GM19240 (cell line): ENCODE measurements around the gene FAM13B.
"Not testable (repeated sequence)": the region's sequence is repeated elsewhere in the genome, so short reads cannot be mapped to it uniquely, and the experiment has no call there.

Experiments used
- DNase-seq: peaks from one replicate; pipeline ENCODE4 v3.0.0; 2011; ENCODE audit warnings: low spot score; ENCODE audit not compliant: insufficient read length

Gene FAM13B

DNA sequence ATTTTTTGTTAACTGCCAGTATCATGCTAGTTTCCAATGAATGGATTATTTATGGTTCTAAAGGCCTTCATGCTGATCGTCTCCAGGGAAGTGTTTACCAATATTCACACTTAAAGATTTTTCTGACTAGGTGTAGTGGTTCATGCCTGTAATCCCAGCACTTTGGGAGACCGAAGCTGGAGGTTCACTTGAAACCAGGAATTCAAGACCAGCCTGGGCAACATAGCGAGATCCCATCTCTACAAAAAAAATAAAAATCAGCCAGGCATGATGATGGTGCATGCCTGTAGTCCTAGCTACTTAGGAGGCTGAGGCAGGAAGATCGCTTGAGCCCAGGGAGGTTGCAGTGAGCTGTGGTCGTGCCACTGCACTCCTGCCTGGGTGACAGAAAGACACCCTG is 43.5 kb downstream of the FAM13B start:
- no peak for DNase-seq

DNA sequence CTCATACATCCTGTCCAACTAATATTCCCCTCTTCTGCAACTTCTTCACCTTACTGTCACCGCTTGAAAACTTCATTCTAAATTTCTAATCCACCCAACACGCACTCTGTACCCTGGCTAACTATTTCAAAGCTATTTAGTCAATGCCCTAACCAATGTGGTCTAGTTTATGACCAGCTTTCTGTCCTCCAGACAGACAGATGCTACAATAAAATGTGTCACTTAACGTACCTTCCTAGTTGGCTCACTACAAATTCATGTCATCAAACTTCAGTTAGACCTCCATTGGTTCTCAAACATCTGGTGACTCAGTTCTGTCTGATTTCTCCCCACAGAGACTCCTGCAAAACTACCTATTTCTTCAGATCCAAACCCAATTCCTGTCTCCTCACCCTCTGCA is 57.7 kb downstream of the FAM13B start:
- no peak for DNase-seq

DNA sequence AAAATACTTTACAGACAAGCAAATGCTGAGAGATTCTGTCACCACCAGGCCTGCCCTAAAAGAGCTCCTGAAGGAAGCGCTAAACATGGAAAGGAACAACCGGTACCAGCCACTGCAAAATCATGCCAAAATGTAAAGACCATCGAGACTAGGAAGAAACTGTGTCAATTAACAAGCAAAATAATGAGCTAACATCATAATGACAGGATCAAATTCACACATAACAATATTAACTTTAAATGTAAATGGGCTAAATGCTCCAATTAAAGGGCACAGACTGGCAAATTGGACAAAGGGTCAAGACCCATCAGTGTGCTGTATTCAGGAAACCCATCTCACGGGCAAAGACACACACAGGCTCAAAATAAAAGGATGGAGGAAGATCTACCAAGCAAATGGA is 62.5 kb downstream of the FAM13B start:
- not testable (repeated sequence) for DNase-seq

DNA sequence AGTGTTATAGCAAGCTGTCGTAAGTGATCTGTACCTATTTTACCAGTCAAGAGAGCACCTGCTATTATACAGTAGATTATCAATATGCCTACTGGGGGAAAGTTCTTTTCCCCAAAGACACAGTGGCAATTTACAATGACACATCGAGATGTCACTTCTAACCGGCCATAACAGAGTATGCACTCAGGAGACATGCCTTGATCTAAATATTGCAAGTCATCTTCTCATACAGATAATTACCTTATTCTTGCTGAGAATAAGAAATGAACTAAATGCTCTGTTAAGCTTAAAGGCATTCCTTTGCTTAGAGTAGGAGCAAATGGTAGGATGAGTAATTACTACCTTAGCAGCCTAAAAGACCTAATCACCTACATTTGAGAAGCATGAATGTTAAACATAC is 72.1 kb downstream of the FAM13B start:
- DNase-seq = no peak

DNA sequence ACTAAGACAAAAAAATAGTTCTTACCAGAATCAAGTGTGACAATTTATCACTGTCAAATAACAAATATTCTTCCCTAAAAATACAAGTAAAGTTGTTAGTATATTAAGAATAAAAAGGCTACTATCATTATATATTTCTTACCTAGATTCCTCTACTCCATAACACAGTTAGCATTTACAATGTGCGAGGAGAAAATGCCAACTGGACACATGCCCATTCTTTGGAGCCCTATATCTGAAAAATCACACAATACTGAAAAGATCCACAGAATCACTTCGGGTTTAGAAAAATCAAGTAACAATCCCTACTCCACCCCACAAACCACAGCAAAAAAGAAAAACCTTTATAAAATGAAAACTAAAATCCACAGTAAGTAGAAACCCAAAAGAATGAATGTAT is 72.7 kb downstream of the FAM13B start:
- no peak for DNase-seq

DNA sequence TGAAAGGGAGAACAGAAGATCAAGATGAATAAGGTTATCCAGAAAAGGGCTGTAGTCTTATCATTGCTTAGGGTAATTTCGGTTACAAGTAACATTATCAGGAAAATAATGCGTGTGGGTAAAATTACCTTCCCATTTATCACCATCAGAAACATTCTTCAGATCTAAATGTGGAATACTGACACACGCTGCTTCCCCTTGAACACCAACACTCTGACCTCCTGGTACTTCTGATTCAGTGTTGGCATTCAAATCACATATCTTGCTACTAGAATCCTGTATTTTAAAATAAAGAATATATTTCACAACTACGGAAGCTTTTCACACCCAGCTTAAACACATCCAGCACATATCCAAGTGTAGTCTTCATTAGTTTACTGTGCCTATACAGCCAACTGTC is 73.4 kb downstream of the FAM13B start:
- no peak for DNase-seq

DNA sequence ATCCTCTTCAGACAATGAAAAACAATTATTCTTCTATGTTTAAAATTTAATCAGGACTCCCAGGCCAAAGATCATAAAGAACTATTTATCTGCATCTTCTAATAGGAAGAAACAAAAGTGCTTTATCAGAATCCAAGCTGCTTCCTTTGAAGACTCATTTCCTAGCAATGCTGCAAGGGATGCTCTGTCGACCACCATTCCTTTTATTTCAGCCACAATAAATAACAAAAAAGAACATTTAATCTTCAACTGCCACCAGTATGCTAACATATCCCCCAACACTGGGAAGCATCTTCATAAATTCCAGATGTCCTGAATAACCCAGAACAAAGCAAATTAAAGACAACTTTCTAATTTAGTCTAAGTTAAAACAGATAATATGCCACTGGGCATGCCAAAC is 74.9 kb downstream of the FAM13B start:
- no peak for DNase-seq

DNA sequence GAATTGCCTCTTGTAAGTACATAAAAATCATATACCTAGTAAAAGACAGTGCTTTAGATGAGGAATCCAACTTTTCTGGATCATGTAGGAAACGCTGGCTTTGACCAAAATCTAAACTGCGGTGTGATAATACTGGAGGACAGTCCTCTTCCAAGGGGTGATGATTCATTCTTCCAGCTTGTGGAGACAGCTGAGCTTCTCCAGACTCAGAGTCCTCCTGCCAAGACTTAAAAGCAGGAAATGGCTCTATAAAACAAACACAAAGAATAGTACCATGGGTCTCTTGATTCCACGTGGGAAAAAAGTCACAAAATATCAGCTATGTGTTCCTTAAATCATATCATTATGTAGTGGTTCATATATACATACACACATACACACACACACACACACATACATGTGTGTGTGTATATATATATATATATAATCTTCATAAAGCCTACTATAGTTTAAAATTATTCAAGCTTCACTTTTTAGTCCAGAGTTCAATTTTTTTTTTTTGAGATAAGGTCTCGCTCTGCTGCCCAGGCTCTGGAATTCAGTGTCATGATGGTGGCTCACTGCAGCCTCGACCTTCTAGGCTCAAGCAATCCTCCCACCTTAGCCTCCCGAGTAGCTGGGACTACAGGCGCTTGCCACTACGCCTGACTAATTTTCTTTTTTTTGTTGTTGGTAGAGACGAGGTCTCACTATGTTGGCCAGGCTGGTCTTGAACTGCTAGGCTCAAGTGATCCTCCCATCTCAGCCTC is 78.6 kb downstream of the FAM13B start:
- no peak for DNase-seq

DNA sequence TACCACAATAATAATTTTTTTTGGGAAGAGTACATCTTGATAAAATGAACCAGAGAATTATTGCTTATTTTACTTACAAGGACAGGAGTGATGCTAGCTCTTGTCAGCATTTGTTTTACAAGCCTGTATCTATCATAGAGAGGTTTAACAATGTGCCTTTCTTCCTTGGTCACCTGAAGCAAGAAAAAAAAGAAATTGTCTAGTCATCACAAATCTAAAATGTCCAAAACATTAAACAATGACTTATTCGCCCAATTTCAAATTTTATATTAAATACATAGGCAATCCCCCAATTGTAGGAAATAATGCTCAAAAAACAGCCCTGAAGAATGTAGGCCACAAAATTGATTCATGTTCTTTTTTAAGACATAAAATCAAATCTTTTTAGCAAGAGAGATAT is 87.1 kb downstream of the FAM13B start:
- DNase-seq = no peak

DNA sequence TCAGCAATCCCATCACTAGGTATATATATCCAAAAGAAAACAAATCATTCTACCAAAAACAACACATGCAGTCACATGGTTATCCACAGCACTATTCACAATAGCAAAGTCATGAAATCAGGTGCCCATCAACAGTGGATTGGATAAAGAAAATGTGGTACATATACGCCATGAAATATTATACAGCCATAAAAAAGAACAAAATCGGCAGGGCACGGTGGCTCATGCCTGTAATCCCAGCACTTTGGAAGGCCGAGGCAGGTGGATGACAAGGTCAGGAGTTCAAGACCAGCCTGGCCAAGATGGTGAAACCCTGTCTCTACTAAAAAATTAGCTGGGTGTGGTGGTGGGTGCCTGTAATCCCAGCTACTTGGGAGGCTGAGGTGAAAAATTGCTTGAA is 88.6 kb downstream of the FAM13B start:
- not testable (repeated sequence) for DNase-seq

DNA sequence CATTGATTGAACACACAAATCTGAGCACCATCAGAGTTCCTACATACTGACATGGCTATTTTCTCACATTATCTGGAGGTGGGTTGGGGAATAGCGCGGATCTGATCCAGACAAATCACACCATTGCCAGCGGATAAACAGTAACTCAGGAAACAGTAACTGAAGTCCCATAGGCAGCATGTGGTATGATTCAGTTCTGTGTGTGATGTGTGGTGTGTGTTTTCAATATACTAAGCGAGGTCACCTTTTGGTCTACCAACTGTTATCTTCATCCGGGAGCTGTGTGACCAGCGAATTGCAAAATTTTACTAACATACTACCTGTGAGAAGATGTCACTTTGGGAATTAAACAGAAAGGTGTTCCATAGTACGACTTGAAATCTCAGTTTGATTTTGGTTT is 93.5 kb downstream of the FAM13B start:
- no peak for DNase-seq

DNA sequence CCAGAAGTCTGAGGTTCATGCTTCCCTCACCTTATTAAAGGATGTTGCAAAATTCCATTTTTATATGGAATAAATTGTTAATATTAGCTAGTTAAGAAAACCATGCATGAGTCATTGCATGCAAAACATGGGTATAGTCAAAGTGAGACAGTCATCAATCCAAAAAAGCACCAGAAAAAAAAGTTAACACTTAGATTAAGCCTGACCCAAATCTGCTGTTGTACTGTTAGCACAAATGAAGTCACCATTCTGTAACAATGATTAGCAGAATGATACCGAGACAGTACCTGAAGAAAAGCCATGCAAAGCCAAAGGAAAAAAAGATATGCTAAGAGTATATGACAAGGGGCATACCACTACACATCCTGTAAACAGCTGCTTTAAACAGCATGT is 94.1 kb downstream of the FAM13B start:
- no peak for DNase-seq

DNA sequence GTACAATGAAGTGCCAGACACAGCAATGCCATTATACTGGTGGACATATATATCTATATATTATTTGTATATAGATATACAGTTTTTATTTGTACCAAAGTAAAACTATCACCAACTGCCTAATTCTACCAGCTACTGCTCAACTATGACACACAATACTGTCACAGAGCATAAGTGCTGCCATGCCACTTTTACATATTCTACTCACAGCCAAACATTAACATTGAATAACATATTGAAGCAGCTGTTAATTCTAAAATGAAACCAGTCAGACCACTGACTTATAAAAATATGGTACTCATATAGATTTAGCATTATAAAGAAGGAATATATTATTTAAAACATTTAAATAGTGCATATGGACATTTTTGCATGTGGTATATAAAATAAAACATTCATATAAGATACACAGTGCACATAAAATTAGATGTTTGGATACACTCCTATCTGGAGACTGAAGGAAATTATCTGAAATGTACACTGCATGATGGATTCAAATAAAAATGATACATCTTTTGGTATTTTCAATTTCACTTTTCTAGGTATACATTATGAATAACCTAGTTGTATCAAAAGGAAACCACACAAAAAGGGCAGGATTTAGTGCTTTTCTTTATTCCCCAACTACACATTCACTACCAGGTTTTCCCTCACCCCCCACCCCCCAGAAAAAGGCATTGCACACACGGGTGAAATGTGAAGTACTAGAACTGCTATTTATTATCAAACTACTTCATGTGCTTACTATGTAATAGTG is 94.7 kb downstream of the FAM13B start:
- no peak for DNase-seq

DNA sequence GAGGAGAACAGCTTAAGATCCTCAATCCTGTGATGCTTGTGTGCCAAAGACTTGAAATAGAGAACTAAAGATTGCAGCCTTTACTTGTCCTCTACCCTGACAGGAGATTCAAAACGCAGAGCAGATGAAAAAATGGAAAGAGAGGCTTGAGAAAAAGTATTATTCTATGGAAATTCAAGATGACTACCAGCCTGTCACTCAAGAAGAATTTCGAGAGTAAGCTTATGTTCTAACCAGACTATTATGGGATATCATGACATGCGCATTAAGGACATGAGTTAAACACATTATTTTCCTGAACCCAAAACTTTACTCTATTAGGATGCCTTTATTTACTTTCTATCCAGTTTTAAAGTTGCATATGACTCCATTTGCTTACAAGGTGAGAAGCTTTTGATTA is 97.2 kb downstream of the FAM13B start:
- DNase-seq = no peak

DNA sequence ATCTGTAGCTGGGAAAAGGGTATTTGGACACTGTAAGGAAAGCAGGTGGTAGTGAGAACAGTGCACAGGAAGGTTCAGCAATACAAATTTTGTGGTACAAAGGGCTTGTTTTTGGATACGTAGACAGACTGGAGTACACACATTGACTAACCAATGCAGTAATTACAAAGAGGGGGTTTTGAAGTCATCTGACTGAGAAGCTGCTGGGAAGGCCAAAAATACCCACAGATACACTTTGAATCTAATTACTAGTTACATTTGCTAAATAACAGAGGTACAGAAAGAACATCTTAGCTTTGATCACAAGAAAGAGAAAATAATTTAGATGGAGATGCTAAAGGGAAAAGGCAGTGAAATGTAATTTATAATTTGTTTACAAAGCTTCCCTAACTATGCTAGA is 97.7 kb downstream of the FAM13B start:
- DNase-seq = no peak

DNA sequence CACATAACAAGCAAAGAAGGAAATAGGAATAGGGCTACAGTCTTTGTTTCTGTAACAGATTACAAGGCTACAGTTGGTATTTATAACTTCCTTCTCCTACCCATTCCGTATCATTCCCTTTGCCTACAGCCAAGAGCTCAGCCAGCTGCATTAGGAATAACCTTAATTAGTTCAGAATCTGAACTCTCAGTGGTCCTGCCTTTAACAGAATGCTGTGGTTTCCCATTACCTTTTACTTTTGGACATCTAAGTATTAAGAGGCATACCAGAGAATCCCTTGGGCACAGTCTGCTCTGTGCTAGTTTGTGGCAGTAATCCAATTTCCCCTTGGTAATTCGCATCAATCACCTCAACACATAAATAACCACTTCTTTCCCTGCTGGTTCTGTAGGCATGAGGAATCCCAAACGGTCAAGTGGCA is 99.4 kb downstream of the FAM13B start:
- no peak for DNase-seq

DNA sequence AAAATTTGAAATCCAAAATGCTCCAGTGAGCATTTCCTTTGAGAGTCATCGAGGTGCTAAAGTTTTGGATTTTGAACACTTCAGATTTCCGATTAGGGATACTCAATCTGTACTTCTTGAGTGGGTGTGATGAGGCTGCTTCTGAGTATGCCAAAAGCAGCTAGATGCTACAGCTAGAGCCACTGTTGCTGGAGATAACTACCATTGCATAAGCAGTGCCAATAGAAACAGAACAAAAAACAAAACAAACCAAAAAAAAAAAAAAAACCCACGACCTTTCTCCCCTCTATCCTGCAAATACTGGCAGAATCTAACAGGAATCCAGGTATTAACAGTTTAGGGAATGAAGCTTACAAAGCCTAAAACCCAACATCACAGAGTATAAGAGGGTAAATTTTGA is 100.1 kb downstream of the FAM13B start:
- DNase-seq = no peak

DNA sequence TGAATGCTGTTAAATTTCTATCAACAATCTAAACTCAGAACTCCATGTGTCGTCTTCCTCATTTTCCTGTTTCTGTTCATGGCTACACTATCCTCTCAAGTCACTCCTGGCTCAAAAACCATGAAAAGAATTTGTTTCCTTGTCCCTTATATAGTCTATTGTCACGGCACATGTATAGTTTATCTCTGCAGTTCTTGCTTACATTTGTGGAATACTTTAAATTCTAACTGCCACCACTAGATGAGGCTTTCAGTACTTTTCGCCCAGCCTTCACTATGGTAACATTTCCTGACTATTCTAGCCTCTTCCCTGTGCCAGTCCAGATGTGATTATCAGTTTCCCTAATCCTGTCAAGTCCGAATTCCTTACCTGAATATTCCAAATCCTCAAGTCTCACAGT is 109.0 kb downstream of the FAM13B start:
- DNase-seq = no peak

DNA sequence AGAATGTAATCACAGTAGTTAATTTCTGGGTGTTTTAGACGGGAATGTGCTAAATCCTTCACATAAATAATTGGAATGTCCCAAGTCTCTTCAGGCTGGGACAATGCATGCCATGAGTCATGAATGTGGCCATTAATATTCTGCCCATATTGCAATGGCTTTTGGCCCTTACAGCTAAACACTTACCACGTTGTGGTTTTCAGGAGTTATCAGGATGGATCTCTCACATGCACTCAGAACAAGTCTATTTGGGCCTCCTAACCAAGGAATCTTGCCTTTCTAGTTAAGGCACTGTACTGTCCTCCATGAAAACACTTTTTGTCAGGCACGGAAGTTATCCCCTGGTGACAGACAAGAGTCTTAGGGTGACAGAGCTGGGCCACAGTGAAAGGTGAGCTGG is 110.9 kb downstream of the FAM13B start:
- no peak for DNase-seq

DNA sequence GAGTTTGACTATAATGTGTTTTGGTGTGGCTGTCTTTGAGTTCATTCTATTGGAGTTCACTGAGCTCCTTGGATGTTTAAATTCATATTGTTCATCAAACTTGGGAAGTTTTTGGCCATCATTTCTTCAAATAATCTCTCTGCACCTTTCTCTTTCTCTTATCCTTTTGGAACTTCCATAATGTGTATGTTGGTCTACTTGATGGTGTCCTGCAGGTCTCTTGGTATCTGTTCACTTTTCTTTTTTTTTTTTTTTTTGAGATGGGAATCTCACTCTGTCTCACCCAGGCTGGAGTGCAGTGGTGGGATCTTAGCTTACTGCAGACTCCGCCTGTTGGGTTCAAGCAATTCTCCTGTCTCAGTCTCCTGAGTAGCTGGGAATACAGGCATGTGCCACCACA is 116.0 kb downstream of the FAM13B start:
- DNase-seq = no peak

DNA sequence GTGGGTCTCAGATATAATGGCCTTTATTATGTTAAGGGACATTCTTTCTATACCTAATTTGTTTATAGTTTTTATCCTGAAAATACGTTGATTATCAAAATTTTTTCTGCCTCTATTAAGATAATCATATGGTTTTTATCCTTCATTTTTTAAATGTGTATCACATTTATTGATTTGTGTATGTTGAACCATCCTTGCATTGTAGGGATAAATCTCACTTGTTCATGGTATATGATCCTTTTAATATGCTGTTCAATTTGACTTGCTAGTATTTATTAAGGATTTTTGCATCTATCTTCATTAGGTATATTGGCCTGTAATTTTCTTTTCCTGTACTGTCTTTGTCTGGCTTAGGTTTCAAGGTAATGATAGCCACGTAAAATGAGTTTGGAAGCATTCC is 118.1 kb downstream of the FAM13B start:
- no peak for DNase-seq

DNA sequence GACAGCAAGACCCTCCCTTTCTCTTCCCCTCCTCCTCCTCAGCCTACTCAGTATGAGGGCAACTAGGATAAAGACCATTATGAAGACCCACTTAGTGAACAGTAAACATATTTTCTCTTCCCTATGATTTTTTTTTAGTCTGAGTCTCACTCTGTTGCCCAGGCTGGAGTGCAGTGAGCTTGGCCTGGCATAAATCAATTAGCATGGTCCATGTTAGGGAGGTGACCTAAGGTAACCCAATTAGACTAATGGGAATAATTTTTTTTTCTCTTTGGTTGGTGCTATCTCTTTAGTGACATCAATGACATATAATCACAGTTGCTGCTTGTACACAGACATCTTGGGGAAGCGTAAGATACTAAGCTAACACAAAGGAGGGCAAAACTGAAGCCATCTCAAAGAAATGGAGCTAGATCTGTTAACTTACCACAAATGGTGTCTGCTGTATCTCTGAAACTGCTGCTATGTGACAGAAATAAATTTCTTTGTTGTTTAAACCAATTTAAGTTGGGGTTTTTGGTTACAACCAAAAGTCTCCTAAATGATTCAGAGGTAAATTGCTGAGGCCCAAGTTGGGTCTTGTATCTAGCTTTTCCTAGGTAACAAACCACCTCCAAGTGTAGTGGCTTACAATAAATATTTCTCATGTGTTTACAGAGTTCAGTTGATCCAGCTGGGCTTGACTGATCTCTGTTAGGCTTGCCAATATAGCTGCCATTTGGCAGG is 130.3 kb downstream of the FAM13B start:
- no peak for DNase-seq
